ENCODE results near the gene NUDT12. TPM values are rescaled to one million over a fixed set of nuclear protein-coding genes. Genes with fewer than 3 reads are reported as not detected.

The NUDT12 gene
- total RNA-seq, 1 experiment from 2014 or later, result 11.3 TPM

- Histone ChIP-seq H3K79me2 (ENCODE audit: insufficient read depth, low read length) (no peaks in the 10 kb centered on the region), H3K56ac (ENCODE audit: insufficient read length, low read depth, low read length) (no peak overlapping the region), H2BK20ac (ENCODE audit: low read depth, low read length, poor library complexity, severe bottlenecking) (no peak overlapping the region), H4K8ac (replicated peaks; ENCODE audit: insufficient read length, low read depth, low read length) (no peak overlapping the region), H3K18ac (ENCODE audit: insufficient read length, low read depth, low read length) (no peak overlapping the region), H3K14ac (ENCODE audit: insufficient read depth, low read length) (no peak overlapping the region), H3K4me1 (ENCODE audit: insufficient read depth, low read length) (no peaks in the 10 kb centered on the region), H2AK5ac (ENCODE audit: insufficient read length, low read length) (no peak overlapping the region), H3K4me2 (ENCODE audit: insufficient read depth, insufficient read length, low read length) (no peak overlapping the region), H3K79me1 (ENCODE audit: insufficient read depth, low read depth, low read length, poor library complexity, severe bottlenecking) (no peaks in the 10 kb centered on the region), H2BK120ac (ENCODE audit: low read depth, low read length, poor library complexity, severe bottlenecking) (no peak overlapping the region), H3K27me3 (ENCODE audit: insufficient read depth, low read length) (no peaks in the 10 kb centered on the region), H4K91ac (ENCODE audit: insufficient read length, low read depth, low read length) (no peak overlapping the region), H4K20me1 (ENCODE audit: control insufficient read depth, insufficient read depth, insufficient read length) (no peaks in the 10 kb centered on the region), H3K27ac (ENCODE audit: insufficient read length, low read depth, low read length) (no peak overlapping the region), H3K4ac (ENCODE audit: low read depth, low read length) (no peak overlapping the region), H4K5ac (ENCODE audit: insufficient read length, low read depth, low read length) (no peak overlapping the region), H3K9me3 (ENCODE audit: control insufficient read depth, low read depth, low read length) (no peaks in the 10 kb centered on the region), H3K23ac (ENCODE audit: insufficient read length, low read depth, low read length) (no peak overlapping the region), H2AFZ (ENCODE audit: low read length) (no peak overlapping the region), H3K23me2 (ENCODE audit: insufficient read length, low read depth, low read length, poor library complexity, severe bottlenecking) (no peaks in the 10 kb centered on the region), H2BK15ac (ENCODE audit: low read depth, low read length) (no peak overlapping the region), H2BK12ac (ENCODE audit: insufficient read length, low read depth, low read length) (no peak overlapping the region), H2BK5ac (ENCODE audit: insufficient read length, low read length) (no peak overlapping the region), H3T11ph (ENCODE audit: low read length) (no peak overlapping the region), H3K9ac (ENCODE audit: extremely low read depth, insufficient read length, low read length) (no peak overlapping the region)
- H3K4me1 Mint-ChIP-seq, result peaks cover 6 to 9% of the 10 kb centered on the region in 2 experiments
- H3K27me3 Mint-ChIP-seq (ENCODE audit: low read depth), result no peaks in the 10 kb centered on the region
- TF ChIP-seq CTCF (conservative IDR thresholded peaks at IDR 0.05), result no peak
- WGBS (ENCODE audit: extremely low coverage, insufficient read length, low lambda C conversion rate), result no CpG with 5 or more reads among the region's 2 CpGs
- no peak overlapping the region for H3K27ac Mint-ChIP-seq
- no peak overlapping the region for H3K4me3 Mint-ChIP-seq
- no peak for DNase-seq
- H3K9me3 Mint-ChIP-seq, result peaks cover 0 to 2% of the 10 kb centered on the region in 2 experiments; a peak in 1 of 5 replicates
- H3K36me3 Mint-ChIP-seq (ENCODE audit: insufficient read depth in 1 of 3, low read depth in 3 of 3), result no peaks in the 10 kb centered on the region
These were observed 30.4 kb downstream of the NUDT12 start for GRCh38 chr5:103532086-103532734.

All from H9 (cell line).